Measurements from ENCODE around the gene FAM228A.
"Not testable (repeated sequence)": the region's sequence is repeated elsewhere in the genome, so short reads cannot be mapped to it uniquely, and the experiment has no call there.

FAM228A gene

DNA sequence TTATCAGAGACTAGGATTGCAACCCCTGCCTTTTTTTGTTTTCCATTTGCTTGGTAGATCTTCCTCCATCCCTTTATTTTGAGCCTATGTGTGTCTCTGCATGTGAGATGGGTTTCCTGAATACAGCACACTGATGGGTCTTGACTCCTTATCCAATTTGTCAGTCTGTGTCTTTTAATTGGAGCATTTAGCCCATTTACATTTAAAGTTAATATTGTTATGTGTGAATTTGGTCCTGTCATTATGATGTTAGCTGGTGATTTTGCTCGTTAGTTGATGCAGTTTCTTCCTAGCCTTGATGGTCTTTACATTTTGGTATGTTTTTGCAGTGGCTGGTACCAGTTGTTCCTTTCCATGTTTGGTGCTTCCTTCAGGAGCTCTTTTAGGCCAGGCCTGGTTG lies 22.4 kb downstream of the FAM228A start:
- not testable (repeated sequence) for H3K9me3 ChIP-seq (ENCODE audit: control insufficient read depth, low read length); H3K4me1 ChIP-seq (ENCODE audit: control insufficient read depth, insufficient read depth, low read length); H3K27me3 ChIP-seq (ENCODE audit: control insufficient read depth, insufficient read depth, low read length); H3K9ac ChIP-seq (ENCODE audit: low read length); H3K4me3 ChIP-seq (ENCODE audit: low read length); H3K36me3 ChIP-seq (ENCODE audit: control insufficient read depth, insufficient read depth, low read length)

DNA sequence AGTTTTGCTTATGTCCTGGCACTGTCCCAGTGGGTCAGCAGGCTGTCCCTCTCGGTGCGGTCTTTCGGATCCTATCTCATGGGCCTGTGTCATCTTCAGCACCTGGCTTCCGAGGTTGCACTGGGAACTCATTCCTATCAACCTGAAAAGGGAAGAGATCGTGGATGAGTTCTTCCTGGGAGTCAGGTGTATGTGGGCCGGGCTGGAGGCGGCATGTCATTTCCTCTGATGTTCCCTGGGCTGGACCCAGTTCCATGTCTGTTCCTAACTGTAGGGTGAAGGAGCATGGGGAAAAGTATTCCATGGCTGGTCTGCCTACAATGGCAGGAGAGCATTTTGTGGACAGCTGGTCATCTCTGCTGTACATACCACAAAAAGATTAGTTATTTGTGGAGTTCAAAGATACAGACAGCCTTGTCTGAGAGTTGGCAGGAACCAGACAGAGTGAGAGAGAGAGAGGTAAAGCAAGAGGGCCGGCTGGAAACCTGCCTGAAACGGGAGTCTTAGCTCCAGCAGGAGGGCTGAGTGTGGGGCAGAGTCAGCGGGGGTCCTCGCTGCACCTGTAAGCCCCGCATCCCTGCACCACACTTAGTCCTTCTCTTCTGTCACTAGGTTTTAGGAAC lies 25.2 kb downstream of the FAM228A start:
- Histone ChIP-seq H3K36me3 (ENCODE audit: control insufficient read depth, insufficient read depth, low read length) (no peaks in the 10 kb centered on the region), H3K9ac (ENCODE audit: low read length) (no peak overlapping the region), H3K27me3 (ENCODE audit: control insufficient read depth, insufficient read depth, low read length) (no peaks in the 10 kb centered on the region), H3K4me1 (ENCODE audit: control insufficient read depth, insufficient read depth, low read length) (no peaks in the 10 kb centered on the region), H3K4me3 (ENCODE audit: low read length) (no peak overlapping the region), H3K9me3 (ENCODE audit: control insufficient read depth, low read length) (no peaks in the 10 kb centered on the region)

DNA sequence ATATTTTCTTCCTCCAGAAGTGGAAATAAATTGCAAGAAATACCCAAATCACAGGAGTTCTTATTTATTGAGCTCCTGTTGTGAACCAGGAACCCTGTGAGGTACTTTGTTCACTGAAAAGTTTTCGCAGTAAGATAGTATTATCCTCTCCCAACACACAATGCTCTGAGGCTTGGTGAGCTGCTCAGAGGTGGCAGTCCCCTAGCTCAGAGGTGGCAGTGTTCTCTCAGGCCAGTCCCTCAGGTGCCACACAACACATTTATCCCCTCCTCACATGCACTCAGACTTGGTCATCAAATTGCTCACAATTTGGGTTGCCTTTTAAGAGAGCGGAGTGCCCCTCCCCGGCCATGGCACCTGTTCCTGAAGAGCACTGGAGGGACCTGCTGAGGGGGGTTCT lies 25.9 kb downstream of the FAM228A start:
- Histone ChIP-seq H3K36me3 (ENCODE audit: control insufficient read depth, insufficient read depth, low read length) (no peaks in the 10 kb centered on the region), H3K4me1 (ENCODE audit: control insufficient read depth, insufficient read depth, low read length) (no peaks in the 10 kb centered on the region), H3K4me3 (ENCODE audit: low read length) (no peak overlapping the region), H3K9ac (ENCODE audit: low read length) (no peak overlapping the region), H3K9me3 (ENCODE audit: control insufficient read depth, low read length) (no peaks in the 10 kb centered on the region), H3K27me3 (ENCODE audit: control insufficient read depth, insufficient read depth, low read length) (no peaks in the 10 kb centered on the region)

DNA sequence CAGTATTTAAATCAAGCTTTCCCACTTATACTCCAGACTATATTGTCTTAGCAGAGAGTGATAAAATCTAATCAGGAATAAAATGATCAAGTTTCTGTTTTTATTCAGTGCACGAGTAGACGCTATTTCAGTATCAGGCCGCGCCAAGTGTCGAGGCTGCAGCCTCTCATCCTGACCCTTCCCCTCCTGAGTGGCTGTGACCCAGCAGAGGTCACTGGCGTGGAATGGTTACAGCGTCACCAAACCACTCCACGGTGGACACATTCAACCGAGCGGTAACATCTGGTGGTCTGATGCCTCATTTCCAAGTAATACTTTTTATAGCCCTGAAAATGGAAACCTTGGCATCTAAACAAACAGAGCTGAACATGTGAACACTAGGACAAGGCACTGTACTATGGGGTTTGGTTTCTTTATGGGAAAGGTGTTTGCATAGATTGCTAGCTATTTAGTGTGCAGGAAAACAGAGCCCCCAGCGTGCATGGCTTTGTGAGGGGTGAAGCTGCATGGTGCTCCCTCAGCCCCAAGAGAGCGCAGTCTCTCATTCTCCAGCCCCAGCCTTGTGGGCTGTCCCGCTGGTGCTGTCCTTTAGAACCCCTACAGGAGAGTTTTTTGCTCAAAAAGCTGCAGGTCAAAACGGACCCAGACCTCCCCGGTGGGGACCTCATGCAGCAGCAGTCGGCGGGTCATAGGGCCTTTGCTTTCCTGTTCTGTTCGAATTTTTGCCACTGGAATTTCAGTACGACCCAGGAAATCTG lies 28.4 kb downstream of the FAM228A start:
- no peaks in the 10 kb centered on the region for H3K9me3 ChIP-seq (ENCODE audit: control insufficient read depth, low read length)
- no peak overlapping the region for H3K9ac ChIP-seq (ENCODE audit: low read length)
- no peak overlapping the region for H3K4me3 ChIP-seq (ENCODE audit: low read length)
- H3K36me3 ChIP-seq (ENCODE audit: control insufficient read depth, insufficient read depth, low read length): no peaks in the 10 kb centered on the region
- no peaks in the 10 kb centered on the region for H3K4me1 ChIP-seq (ENCODE audit: control insufficient read depth, insufficient read depth, low read length)
- no peaks in the 10 kb centered on the region for H3K27me3 ChIP-seq (ENCODE audit: control insufficient read depth, insufficient read depth, low read length)

- Histone ChIP-seq H3K9ac (ENCODE audit: low read length) (no peak overlapping the region), H3K9me3 (ENCODE audit: control insufficient read depth, low read length) (no peaks in the 10 kb centered on the region), H3K4me1 (ENCODE audit: control insufficient read depth, insufficient read depth, low read length) (no peaks in the 10 kb centered on the region), H3K36me3 (ENCODE audit: control insufficient read depth, insufficient read depth, low read length) (no peaks in the 10 kb centered on the region), H3K4me3 (ENCODE audit: low read length) (no peak overlapping the region), H3K27me3 (ENCODE audit: control insufficient read depth, insufficient read depth, low read length) (no peaks in the 10 kb centered on the region)
These were observed 28.9 kb downstream of the FAM228A start for GRCh38 chr2:24203787-24204150.

DNA sequence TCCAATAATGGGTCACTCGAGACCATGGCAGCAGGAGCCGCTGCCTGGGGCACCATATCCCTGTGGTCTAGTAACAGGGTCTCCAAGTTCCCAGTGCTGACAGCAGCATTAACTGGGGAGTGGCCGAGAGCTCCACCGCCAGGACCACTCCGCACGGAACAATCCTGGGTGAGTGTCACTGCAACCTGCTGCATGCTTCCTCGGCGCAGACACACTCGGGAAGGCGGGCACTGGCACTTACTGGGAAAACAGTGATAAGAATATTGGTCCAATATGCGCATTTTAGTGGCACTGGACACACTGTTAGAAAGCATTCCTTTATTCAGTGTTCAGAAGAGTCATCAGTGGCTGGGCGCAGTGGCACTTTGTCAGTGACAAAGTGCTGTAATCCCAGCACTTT lies 29.7 kb downstream of the FAM228A start:
- no peak overlapping the region for H3K9ac ChIP-seq (ENCODE audit: low read length)
- no peaks in the 10 kb centered on the region for H3K9me3 ChIP-seq (ENCODE audit: control insufficient read depth, low read length)
- H3K27me3 ChIP-seq (ENCODE audit: control insufficient read depth, insufficient read depth, low read length): no peaks in the 10 kb centered on the region
- H3K36me3 ChIP-seq (ENCODE audit: control insufficient read depth, insufficient read depth, low read length): no peaks in the 10 kb centered on the region
- no peaks in the 10 kb centered on the region for H3K4me1 ChIP-seq (ENCODE audit: control insufficient read depth, insufficient read depth, low read length)
- no peak overlapping the region for H3K4me3 ChIP-seq (ENCODE audit: low read length)

DNA sequence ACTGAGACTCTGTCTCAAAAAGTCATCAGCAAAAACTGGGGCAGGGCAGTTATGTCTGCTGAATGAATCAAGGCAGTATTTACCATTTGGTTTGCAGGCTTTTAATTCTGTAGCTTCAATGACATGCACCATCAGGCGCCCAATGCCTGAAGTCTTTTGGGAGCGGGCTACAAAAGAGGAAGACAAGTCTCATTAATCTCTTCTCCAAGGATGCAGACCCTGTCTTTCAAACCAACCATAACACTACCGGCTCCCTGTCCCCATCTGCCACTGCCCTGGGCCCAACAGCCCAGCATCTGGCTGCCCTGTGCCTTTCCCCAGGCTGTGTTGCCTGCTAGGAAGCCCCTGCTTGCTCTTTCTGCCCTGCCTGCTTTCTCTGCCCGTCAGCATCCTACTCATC lies 30.3 kb downstream of the FAM228A start:
- no peaks in the 10 kb centered on the region for H3K9me3 ChIP-seq (ENCODE audit: control insufficient read depth, low read length)
- no peak overlapping the region for H3K4me3 ChIP-seq (ENCODE audit: low read length)
- H3K27me3 ChIP-seq (ENCODE audit: control insufficient read depth, insufficient read depth, low read length): no peaks in the 10 kb centered on the region
- H3K9ac ChIP-seq (ENCODE audit: low read length): no peak overlapping the region
- H3K36me3 ChIP-seq (ENCODE audit: control insufficient read depth, insufficient read depth, low read length): no peaks in the 10 kb centered on the region
- no peaks in the 10 kb centered on the region for H3K4me1 ChIP-seq (ENCODE audit: control insufficient read depth, insufficient read depth, low read length)

- H3K36me3 ChIP-seq (ENCODE audit: control insufficient read depth, insufficient read depth, low read length): no peaks in the 10 kb centered on the region
- no peaks in the 10 kb centered on the region for H3K9me3 ChIP-seq (ENCODE audit: control insufficient read depth, low read length)
- no peaks in the 10 kb centered on the region for H3K27me3 ChIP-seq (ENCODE audit: control insufficient read depth, insufficient read depth, low read length)
- no peaks in the 10 kb centered on the region for H3K4me1 ChIP-seq (ENCODE audit: control insufficient read depth, insufficient read depth, low read length)
- no peak overlapping the region for H3K4me3 ChIP-seq (ENCODE audit: low read length)
- no peak overlapping the region for H3K9ac ChIP-seq (ENCODE audit: low read length)
These were observed 31.4 kb downstream of the FAM228A start for GRCh38 chr2:24206242-24206641.

DNA sequence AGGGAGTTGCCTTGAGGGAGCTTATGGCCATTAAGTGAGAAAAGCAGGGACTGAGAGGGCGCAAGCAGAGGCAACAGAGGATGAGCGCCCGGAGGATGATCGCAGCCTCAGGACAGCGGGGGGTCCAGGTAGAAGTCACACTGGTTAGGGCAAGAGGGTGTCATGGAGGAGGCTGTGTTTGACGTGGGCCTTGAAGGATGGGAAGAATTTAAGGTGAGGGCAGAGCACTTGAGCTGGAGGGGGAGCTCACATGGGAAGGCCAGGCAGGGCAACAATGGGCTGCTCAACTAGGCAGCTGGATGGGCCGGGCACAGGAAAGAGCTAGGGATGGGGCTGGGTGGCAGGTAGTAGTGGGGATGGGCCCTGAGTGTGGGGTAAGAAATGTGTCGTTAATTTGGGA lies 31.9 kb downstream of the FAM228A start:
- Histone ChIP-seq H3K4me1 (ENCODE audit: control insufficient read depth, insufficient read depth, low read length) (no peaks in the 10 kb centered on the region), H3K9ac (ENCODE audit: low read length) (no peak overlapping the region), H3K36me3 (ENCODE audit: control insufficient read depth, insufficient read depth, low read length) (no peaks in the 10 kb centered on the region), H3K27me3 (ENCODE audit: control insufficient read depth, insufficient read depth, low read length) (no peaks in the 10 kb centered on the region), H3K4me3 (ENCODE audit: low read length) (no peak overlapping the region), H3K9me3 (ENCODE audit: control insufficient read depth, low read length) (no peaks in the 10 kb centered on the region)

DNA sequence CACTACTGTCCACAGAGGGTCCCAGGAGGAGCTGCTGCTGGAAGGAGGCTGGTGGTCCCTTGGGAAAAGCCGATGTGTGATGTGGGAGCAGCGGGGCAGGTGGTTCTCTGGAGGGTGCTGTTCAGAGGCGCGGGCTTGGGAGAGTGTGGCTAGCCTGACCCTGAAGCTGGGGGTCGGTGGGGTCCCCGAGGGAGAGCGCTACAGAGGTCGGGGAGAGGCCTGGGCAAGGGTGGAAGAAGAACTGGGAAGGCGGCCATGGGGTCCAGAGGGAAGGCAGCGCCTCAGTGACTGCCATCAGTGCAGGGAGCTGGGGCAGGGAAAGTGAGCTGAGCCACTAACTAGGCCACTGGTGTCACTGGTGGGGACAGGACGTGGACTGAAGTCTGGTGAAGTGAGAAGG lies 32.5 kb downstream of the FAM228A start:
- Histone ChIP-seq H3K9me3 (ENCODE audit: control insufficient read depth, low read length) (no peaks in the 10 kb centered on the region), H3K4me1 (ENCODE audit: control insufficient read depth, insufficient read depth, low read length) (no peaks in the 10 kb centered on the region), H3K27me3 (ENCODE audit: control insufficient read depth, insufficient read depth, low read length) (no peaks in the 10 kb centered on the region), H3K4me3 (ENCODE audit: low read length) (no peak overlapping the region), H3K36me3 (ENCODE audit: control insufficient read depth, insufficient read depth, low read length) (no peaks in the 10 kb centered on the region), H3K9ac (ENCODE audit: low read length) (no peak overlapping the region)

- no peaks in the 10 kb centered on the region for H3K36me3 ChIP-seq (ENCODE audit: control insufficient read depth, insufficient read depth, low read length)
- no peaks in the 10 kb centered on the region for H3K4me1 ChIP-seq (ENCODE audit: control insufficient read depth, insufficient read depth, low read length)
- no peak overlapping the region for H3K9ac ChIP-seq (ENCODE audit: low read length)
- H3K9me3 ChIP-seq (ENCODE audit: control insufficient read depth, low read length): no peaks in the 10 kb centered on the region
- H3K27me3 ChIP-seq (ENCODE audit: control insufficient read depth, insufficient read depth, low read length): no peaks in the 10 kb centered on the region
- H3K4me3 ChIP-seq (ENCODE audit: low read length): no peak overlapping the region
These were observed 33.6 kb downstream of the FAM228A start for GRCh38 chr2:24208490-24208889.

GRCh38 chr2:24209389-24210105 lies 34.7 kb downstream of the FAM228A start:
- H3K27me3 ChIP-seq (ENCODE audit: control insufficient read depth, insufficient read depth, low read length): no peaks in the 10 kb centered on the region
- no peak overlapping the region for H3K4me3 ChIP-seq (ENCODE audit: low read length)
- no peak overlapping the region for H3K9ac ChIP-seq (ENCODE audit: low read length)
- no peaks in the 10 kb centered on the region for H3K9me3 ChIP-seq (ENCODE audit: control insufficient read depth, low read length)
- H3K36me3 ChIP-seq (ENCODE audit: control insufficient read depth, insufficient read depth, low read length): no peaks in the 10 kb centered on the region
- H3K4me1 ChIP-seq (ENCODE audit: control insufficient read depth, insufficient read depth, low read length): no peaks in the 10 kb centered on the region

All from mucosa of stomach (tissue), 1 donor.